Measurements from ENCODE around the gene KMT2D.
A peak's percentile ranks its signal among the peaks of the same experiment; 100 is the strongest.

Gene KMT2D

GRCh38 chr12:49060237-49061156 is at the start of gene KMT2D:
KMT2D (minus strand) TSS chr12:49060794; CDS start chr12:49055324, 5,470 bp downstream.
- DNase-seq = peak; percentile 23

- no peak for DNase-seq
These were observed 49.3 kb upstream of the KMT2D start for GRCh38 chr12:49109641-49110463.

- no peak for DNase-seq
These were observed 48.4 kb upstream of the KMT2D start for GRCh38 chr12:49108958-49109404.

GRCh38 chr12:49105504-49106084 is 45.0 kb upstream of the KMT2D start:
- no peak for DNase-seq

GRCh38 chr12:49104822-49105221 is 44.2 kb upstream of the KMT2D start:
- DNase-seq = no peak

- DNase-seq = no peak
These were observed 39.8 kb upstream of the KMT2D start for GRCh38 chr12:49100380-49100779.

- no peak for DNase-seq
These were observed 38.1 kb upstream of the KMT2D start for GRCh38 chr12:49098703-49099102.

GRCh38 chr12:49098035-49098451 is 37.4 kb upstream of the KMT2D start:
- no peak for DNase-seq

GRCh38 chr12:49097381-49097780 is 36.8 kb upstream of the KMT2D start:
- no peak for DNase-seq

- no peak for DNase-seq
These were observed 34.4 kb upstream of the KMT2D start for GRCh38 chr12:49094975-49095365.

GRCh38 chr12:49094160-49094974 is 33.8 kb upstream of the KMT2D start, which contains the start of gene DHH:
DHH (minus strand) TSS chr12:49094801; CDS start chr12:49094512, 289 bp downstream.
- no peak for DNase-seq

GRCh38 chr12:49093792-49094159 is 33.2 kb upstream of the KMT2D start:
- DNase-seq = no peak

- no peak for DNase-seq
These were observed 32.3 kb upstream of the KMT2D start for GRCh38 chr12:49092816-49093406.

- DNase-seq = no peak
These were observed 31.7 kb upstream of the KMT2D start for GRCh38 chr12:49092086-49092815.

- no peak for DNase-seq
These were observed 31.2 kb upstream of the KMT2D start for GRCh38 chr12:49091836-49092085.

GRCh38 chr12:49091056-49091835 is 30.7 kb upstream of the KMT2D start:
- DNase-seq = no peak

- no peak for DNase-seq
These were observed 29.5 kb upstream of the KMT2D start for GRCh38 chr12:49089821-49090773.

GRCh38 chr12:49088932-49089330 is 28.3 kb upstream of the KMT2D start:
- no peak for DNase-seq

GRCh38 chr12:49088150-49088931 is 27.7 kb upstream of the KMT2D start:
- peak; percentile 94 for DNase-seq
